OCI-LY7 (cell line): Measurements from ENCODE around the gene TRIM69.

Experiments used
- EZH2phosphoT487 ChIP-seq: fragments of 200-600 bp; sonication (generic); IDR thresholded peaks from 2 replicates; pipeline ENCODE4 v1.6.1; 2018; ENCODE audit warnings: low read depth, borderline replicate concordance, mild to moderate bottlenecking, mixed run types, antibody characterized with exemption, low read length, moderate library complexity, mixed read lengths
- TF ChIP-seq, protein P1 (sequence below): fragments of 200-600 bp; sonication (generic); conservative IDR thresholded peaks from 2 replicates; pipeline ENCODE4 v1.5.1; 2014; ENCODE audit warnings: mild to moderate bottlenecking, antibody characterized with exemption, low read length, moderate library complexity, mixed read lengths

DNA sequence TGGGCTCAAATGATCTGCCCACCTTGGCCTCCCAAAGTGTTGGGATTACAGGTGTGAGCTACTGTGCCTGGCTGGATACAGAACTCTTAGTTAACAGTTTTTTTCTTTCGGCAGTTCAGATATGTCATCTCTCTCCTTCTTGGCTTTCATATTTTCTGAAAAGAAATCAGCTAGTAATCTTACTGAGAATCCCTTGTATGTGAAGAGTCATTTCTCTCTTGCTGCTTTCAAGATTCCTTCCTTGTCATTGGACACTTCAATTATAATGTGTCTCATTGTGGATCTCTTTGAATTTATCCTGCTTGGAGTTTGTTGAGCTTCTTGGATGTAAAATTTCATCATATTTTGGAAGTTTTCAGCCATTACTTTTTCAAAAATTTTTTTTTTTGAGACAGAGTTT, 17.0 kb downstream of the TRIM69 start:
- TF ChIP-seq, protein P1, sequence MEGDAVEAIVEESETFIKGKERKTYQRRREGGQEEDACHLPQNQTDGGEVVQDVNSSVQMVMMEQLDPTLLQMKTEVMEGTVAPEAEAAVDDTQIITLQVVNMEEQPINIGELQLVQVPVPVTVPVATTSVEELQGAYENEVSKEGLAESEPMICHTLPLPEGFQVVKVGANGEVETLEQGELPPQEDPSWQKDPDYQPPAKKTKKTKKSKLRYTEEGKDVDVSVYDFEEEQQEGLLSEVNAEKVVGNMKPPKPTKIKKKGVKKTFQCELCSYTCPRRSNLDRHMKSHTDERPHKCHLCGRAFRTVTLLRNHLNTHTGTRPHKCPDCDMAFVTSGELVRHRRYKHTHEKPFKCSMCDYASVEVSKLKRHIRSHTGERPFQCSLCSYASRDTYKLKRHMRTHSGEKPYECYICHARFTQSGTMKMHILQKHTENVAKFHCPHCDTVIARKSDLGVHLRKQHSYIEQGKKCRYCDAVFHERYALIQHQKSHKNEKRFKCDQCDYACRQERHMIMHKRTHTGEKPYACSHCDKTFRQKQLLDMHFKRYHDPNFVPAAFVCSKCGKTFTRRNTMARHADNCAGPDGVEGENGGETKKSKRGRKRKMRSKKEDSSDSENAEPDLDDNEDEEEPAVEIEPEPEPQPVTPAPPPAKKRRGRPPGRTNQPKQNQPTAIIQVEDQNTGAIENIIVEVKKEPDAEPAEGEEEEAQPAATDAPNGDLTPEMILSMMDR, result no peak
- no peak for TF ChIP-seq EZH2phosphoT487
